ENCODE results near the gene KIRREL3.

KIRREL3 gene

GRCh38 chr11:126766440-126766839 lies 234.1 kb downstream of the KIRREL3 start:
- no peak for DNase-seq

GRCh38 chr11:126765196-126765595 lies 235.4 kb downstream of the KIRREL3 start:
- no peak for DNase-seq

GRCh38 chr11:126764231-126764630 lies 236.3 kb downstream of the KIRREL3 start:
- DNase-seq: no peak

- no peak for DNase-seq
Measured at GRCh38 chr11:126756855-126757254, 243.7 kb downstream of the KIRREL3 start.

- no peak for DNase-seq
Measured at GRCh38 chr11:126756421-126756820, 244.1 kb downstream of the KIRREL3 start.

GRCh38 chr11:126755526-126755925 lies 245.0 kb downstream of the KIRREL3 start:
- DNase-seq: no peak

- no peak for DNase-seq
Measured at GRCh38 chr11:126754591-126755426, 245.8 kb downstream of the KIRREL3 start.

- no peak for DNase-seq
Measured at GRCh38 chr11:126753990-126754389, 246.6 kb downstream of the KIRREL3 start.

- DNase-seq: no peak
Measured at GRCh38 chr11:126751242-126751641, 249.3 kb downstream of the KIRREL3 start.

GRCh38 chr11:126748793-126749192 lies 251.8 kb downstream of the KIRREL3 start:
- no peak for DNase-seq

- DNase-seq: no peak
Measured at GRCh38 chr11:126748100-126748791, 252.3 kb downstream of the KIRREL3 start.

GRCh38 chr11:126747315-126747714 lies 253.3 kb downstream of the KIRREL3 start:
- DNase-seq: no peak

GRCh38 chr11:126746443-126746842 lies 254.1 kb downstream of the KIRREL3 start:
- no peak for DNase-seq

- DNase-seq: no peak
Measured at GRCh38 chr11:126744699-126745098, 255.9 kb downstream of the KIRREL3 start.

GRCh38 chr11:126743628-126744027 lies 256.9 kb downstream of the KIRREL3 start:
- DNase-seq: no peak

GRCh38 chr11:126742582-126742981 lies 258.0 kb downstream of the KIRREL3 start:
- no peak for DNase-seq

- DNase-seq: no peak
Measured at GRCh38 chr11:126740846-126741245, 259.7 kb downstream of the KIRREL3 start.

GRCh38 chr11:126739499-126740145 lies 260.9 kb downstream of the KIRREL3 start:
- no peak for DNase-seq

- DNase-seq: no peak
Measured at GRCh38 chr11:126738295-126739031, 262.1 kb downstream of the KIRREL3 start.

GRCh38 chr11:126736682-126737572 lies 263.6 kb downstream of the KIRREL3 start:
- no peak for DNase-seq

- DNase-seq: no peak
Measured at GRCh38 chr11:126734752-126735151, 265.8 kb downstream of the KIRREL3 start.

GRCh38 chr11:126733685-126734084 lies 266.9 kb downstream of the KIRREL3 start:
- DNase-seq: no peak

Measured in activated CD4-positive, alpha-beta T cell treated with anti-CD3 and anti-CD28 coated beads, Interleukin-2, amount 50 U/mL, for 16 hours (primary cell).